Measurements from ENCODE around the gene ILKAP. TPM values are rescaled to one million over a fixed set of nuclear protein-coding genes. Genes with fewer than 3 reads are reported as not detected.
A peak's percentile ranks its signal among the peaks of the same experiment; 100 is the strongest.

The ILKAP gene
- total RNA-seq, 1 donor from 2014 or later = 63.2 TPM

GRCh38 chr2:238227587-238228032, 24.1 kb upstream of the ILKAP start:
- Mint-ChIP-seq H3K4me1 (peaks cover 34% of the 10 kb centered on the region), H3K4me3 (no peak overlapping the region), H3K9me3 (no peaks in the 10 kb centered on the region), H3K27ac (ENCODE audit: unreplicated experiment) (no peak overlapping the region), H3K36me3 (ENCODE audit: low read depth) (peaks cover 3% of the 10 kb centered on the region), H3K27me3 (ENCODE audit: low read depth) (peaks cover 9% of the 10 kb centered on the region)
- no peak for DNase-seq (ENCODE audit: low read depth, low spot score)
- TF ChIP-seq, protein P1, sequence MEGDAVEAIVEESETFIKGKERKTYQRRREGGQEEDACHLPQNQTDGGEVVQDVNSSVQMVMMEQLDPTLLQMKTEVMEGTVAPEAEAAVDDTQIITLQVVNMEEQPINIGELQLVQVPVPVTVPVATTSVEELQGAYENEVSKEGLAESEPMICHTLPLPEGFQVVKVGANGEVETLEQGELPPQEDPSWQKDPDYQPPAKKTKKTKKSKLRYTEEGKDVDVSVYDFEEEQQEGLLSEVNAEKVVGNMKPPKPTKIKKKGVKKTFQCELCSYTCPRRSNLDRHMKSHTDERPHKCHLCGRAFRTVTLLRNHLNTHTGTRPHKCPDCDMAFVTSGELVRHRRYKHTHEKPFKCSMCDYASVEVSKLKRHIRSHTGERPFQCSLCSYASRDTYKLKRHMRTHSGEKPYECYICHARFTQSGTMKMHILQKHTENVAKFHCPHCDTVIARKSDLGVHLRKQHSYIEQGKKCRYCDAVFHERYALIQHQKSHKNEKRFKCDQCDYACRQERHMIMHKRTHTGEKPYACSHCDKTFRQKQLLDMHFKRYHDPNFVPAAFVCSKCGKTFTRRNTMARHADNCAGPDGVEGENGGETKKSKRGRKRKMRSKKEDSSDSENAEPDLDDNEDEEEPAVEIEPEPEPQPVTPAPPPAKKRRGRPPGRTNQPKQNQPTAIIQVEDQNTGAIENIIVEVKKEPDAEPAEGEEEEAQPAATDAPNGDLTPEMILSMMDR (conservative IDR thresholded peaks at IDR 0.05) = no peak

- Mint-ChIP-seq H3K36me3 (ENCODE audit: low read depth) (peaks cover 3% of the 10 kb centered on the region), H3K27ac (ENCODE audit: unreplicated experiment) (peak overlapping the region; percentile 57), H3K27me3 (ENCODE audit: low read depth) (peaks cover 9% of the 10 kb centered on the region), H3K4me1 (peaks cover 34% of the 10 kb centered on the region), H3K9me3 (no peaks in the 10 kb centered on the region), H3K4me3 (no peak overlapping the region)
- DNase-seq (ENCODE audit: low read depth, low spot score) = no peak
- TF ChIP-seq, protein P1 (conservative IDR thresholded peaks at IDR 0.05) = no peak
These were observed 23.4 kb upstream of the ILKAP start for GRCh38 chr2:238226698-238227586.

- TF ChIP-seq, protein P1 (conservative IDR thresholded peaks at IDR 0.05) = no peak
- peaks cover 7% of the 10 kb centered on the region for H3K27me3 Mint-ChIP-seq (ENCODE audit: low read depth)
- H3K4me1 Mint-ChIP-seq = peaks cover 26% of the 10 kb centered on the region
- H3K36me3 Mint-ChIP-seq (ENCODE audit: low read depth) = peaks cover 3% of the 10 kb centered on the region
- no peaks in the 10 kb centered on the region for H3K9me3 Mint-ChIP-seq
- peak overlapping the region; percentile 50 for H3K27ac Mint-ChIP-seq (ENCODE audit: unreplicated experiment)
- DNase-seq (ENCODE audit: low read depth, low spot score) = no peak
- H3K4me3 Mint-ChIP-seq = no peak overlapping the region
These were observed 22.6 kb upstream of the ILKAP start for GRCh38 chr2:238225911-238226697.

GRCh38 chr2:238225121-238225520, 21.6 kb upstream of the ILKAP start:
- H3K4me3 Mint-ChIP-seq = no peak overlapping the region
- H3K4me1 Mint-ChIP-seq = peaks cover 18% of the 10 kb centered on the region
- TF ChIP-seq, protein P1 (conservative IDR thresholded peaks at IDR 0.05) = no peak
- H3K9me3 Mint-ChIP-seq = no peaks in the 10 kb centered on the region
- no peak for DNase-seq (ENCODE audit: low read depth, low spot score)
- H3K36me3 Mint-ChIP-seq (ENCODE audit: low read depth) = peaks cover 3% of the 10 kb centered on the region
- H3K27me3 Mint-ChIP-seq (ENCODE audit: low read depth) = peaks cover 3% of the 10 kb centered on the region
- H3K27ac Mint-ChIP-seq (ENCODE audit: unreplicated experiment) = peak overlapping the region; percentile 78

- Mint-ChIP-seq H3K9me3 (no peaks in the 10 kb centered on the region), H3K36me3 (ENCODE audit: low read depth) (peaks cover 3% of the 10 kb centered on the region), H3K27ac (ENCODE audit: unreplicated experiment) (no peak overlapping the region), H3K27me3 (ENCODE audit: low read depth) (peaks cover 2% of the 10 kb centered on the region), H3K4me1 (peaks cover 18% of the 10 kb centered on the region), H3K4me3 (no peak overlapping the region)
- TF ChIP-seq, protein P1 (conservative IDR thresholded peaks at IDR 0.05) = no peak
- no peak for DNase-seq (ENCODE audit: low read depth, low spot score)
These were observed 21.0 kb upstream of the ILKAP start for GRCh38 chr2:238224356-238225035.
